Measurements from ENCODE around the gene TWF2. TPM values are rescaled to one million over a fixed set of nuclear protein-coding genes. Genes with fewer than 3 reads are reported as not detected.

TWF2 gene
- total and polyA plus RNA-seq, 9 of the 15 experiments (the other 6 are each of a cell fraction or from before 2014, with no cell fraction given): 0.11 to 61.9 (median 29.7) TPM

- TF ChIP-seq, protein P1, sequence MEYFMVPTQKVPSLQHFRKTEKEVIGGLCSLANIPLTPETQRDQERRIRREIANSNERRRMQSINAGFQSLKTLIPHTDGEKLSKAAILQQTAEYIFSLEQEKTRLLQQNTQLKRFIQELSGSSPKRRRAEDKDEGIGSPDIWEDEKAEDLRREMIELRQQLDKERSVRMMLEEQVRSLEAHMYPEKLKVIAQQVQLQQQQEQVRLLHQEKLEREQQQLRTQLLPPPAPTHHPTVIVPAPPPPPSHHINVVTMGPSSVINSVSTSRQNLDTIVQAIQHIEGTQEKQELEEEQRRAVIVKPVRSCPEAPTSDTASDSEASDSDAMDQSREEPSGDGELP (CRISPR knock-in tag; IDR thresholded peaks at IDR 0.05; ENCODE audit: borderline replicate concordance): no peak
- TF ChIP-seq ELF2 (CRISPR knock-in tag; IDR thresholded peaks at IDR 0.05) (no peak), SNIP1 (IDR thresholded peaks at IDR 0.05; ENCODE audit: low read depth) (no peak)
- TF ChIP-seq, protein P2, sequence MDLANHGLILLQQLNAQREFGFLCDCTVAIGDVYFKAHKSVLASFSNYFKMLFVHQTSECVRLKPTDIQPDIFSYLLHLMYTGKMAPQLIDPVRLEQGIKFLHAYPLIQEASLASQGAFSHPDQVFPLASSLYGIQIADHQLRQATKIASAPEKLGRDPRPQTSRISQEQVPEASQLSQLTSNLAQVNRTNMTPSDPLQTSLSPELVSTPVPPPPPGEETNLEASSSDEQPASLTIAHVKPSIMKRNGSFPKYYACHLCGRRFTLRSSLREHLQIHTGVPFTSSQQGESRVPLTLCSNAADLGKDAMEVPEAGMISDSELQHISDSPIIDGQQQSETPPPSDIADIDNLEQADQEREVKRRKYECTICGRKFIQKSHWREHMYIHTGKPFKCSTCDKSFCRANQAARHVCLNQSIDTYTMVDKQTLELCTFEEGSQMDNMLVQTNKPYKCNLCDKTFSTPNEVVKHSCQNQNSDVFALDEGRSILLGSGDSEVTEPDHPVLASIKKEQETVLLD (IDR thresholded peaks at IDR 0.05): no peak
Measured at GRCh38 chr3:52240886-52241370, 2.0 kb upstream of the TWF2 start (continued).

DNA sequence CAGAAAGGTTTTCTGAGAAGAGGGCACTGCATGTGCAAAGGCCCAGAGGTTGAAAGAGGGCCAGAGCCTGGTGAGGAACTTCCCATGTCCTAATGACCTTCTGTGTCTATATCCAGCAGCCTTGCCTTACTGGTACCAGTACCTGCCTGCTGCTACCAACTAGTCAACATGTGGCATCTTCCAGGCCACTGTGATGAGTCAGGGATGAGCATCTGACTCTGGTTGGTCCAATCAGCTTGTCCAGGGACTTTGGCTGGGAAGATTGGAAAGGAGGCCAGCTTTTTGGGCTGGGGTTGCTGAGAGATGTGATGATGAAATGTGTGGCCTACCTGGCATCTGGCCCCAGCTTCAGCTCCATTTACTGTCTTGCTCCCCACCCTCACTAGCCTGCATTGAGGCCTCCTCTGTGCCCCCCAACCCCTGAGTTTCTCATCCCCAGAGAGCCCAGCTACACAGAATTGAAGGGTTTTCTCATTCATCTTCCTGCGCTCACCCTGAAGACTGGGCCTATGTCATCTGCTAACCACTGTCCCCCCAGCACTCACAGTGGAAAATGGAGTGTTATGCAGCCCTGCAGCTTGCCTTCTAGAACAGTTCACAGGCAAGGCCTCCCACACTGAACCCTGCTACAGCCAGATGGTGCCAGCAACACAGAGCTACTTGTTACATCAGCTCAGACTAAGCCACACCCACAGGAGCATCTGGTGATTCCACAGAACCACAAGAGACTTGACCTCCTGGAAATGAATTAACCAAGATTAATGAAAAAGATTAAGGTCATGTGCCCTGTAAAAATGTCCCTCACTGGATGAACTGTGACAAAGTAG lies 1.3 kb upstream of the TWF2 start:
- no peaks in the 10 kb centered on the region for H3K9me1 ChIP-seq (ENCODE audit: control insufficient read depth, insufficient read depth, low read length)
- in situ Hi-C loops (cut with MboI): no loop called here
- H3K9me3 ChIP-seq (replicated peaks; ENCODE audit: control insufficient read depth, insufficient read depth, low read depth, low read length): no peaks in the 10 kb centered on the region
- ChIA-PET CTCF (ENCODE audit: low intra/inter-chr PET ratio) (interaction anchor here (0.5 kb wide), 1 partner anchor 145 kb away, joined by 3 read pairs; no protein-coding TSS in a partner anchor), POLR2A (interaction anchor here (0.6 to 1.4 kb wide), 10 partner anchors 8 to 60 kb away, joined by 3 to 10 read pairs (median 4); partner anchors contain the start of gene WDR82)
- peaks cover 50% of the 10 kb centered on the region for H3K79me2 ChIP-seq (ENCODE audit: control insufficient read depth, insufficient read depth, low read length)
- no TSS peak for BruUV-seq (replicated peaks)
- peak; percentile 78 for FAIRE-seq
- peak overlapping the region; percentile 77 to 96; a peak in 3 of 4 replicates for H3K9ac ChIP-seq (ENCODE audit: insufficient read depth in 1 of 2, low read depth in 2 of 2, low read length in 2 of 2)
- H4K20me1 ChIP-seq (replicated peaks; ENCODE audit: control insufficient read depth, insufficient read depth, low read length): no peaks in the 10 kb centered on the region
- peaks cover 40 to 43% of the 10 kb centered on the region in 2 experiments for H3K4me1 ChIP-seq (replicated peaks in 1 of 2; ENCODE audit: control insufficient read depth in 2 of 2, insufficient read depth in 2 of 2, low read length in 2 of 2)
- 0 out of 2 replicates have a peak overlapping the region, but pooled peaks have one; percentile 2 for H2AFZ ChIP-seq (ENCODE audit: low read depth, low read length)
- DNase-seq (ENCODE audit: extremely low read depth in 1 of 4, low spot score in 3 of 4): peak; percentile 33 to 78 (median 48)
- WGBS (ENCODE audit: insufficient coverage, low coverage, missing lambda C conversion rate): 100% methylated on average over 1 of the region's 1 CpG
- no peaks in the 10 kb centered on the region for H3K27me3 ChIP-seq (ENCODE audit: control insufficient read depth in 2 of 2, insufficient read depth in 2 of 2, low read length in 2 of 2)
- intact Hi-C loops (cut with micrococcal nuclease): loop anchor here (1.0 kb wide), 1 partner anchor 38 kb away; the partner anchor contains the start of gene WDR82
- H3K36me3 ChIP-seq (ENCODE audit: control insufficient read depth, insufficient read depth, low read length): peaks cover 3% of the 10 kb centered on the region; the same call in 1 of the 3 replicates
- peak overlapping the region; percentile 67 for H3K4me3 ChIP-seq
- peak overlapping the region; percentile 80 for H3K27ac ChIP-seq (ENCODE audit: extremely low read depth, low read depth, low read length)
- ATAC-seq: peak; percentile 78
- peak overlapping the region; percentile 98 for H3K4me2 ChIP-seq (ENCODE audit: insufficient read depth, low read length)
- no peak for TF ChIP-seq NR4A1 (CRISPR knock-in tag; IDR thresholded peaks at IDR 0.05)
- TF ChIP-seq NR4A1 (tag; IDR thresholded peaks at IDR 0.05): peak; percentile 26; the same call in 1 of the 2 replicates
- TF ChIP-seq ZNF3 (CRISPR knock-in tag; IDR thresholded peaks at IDR 0.05): no peak
- TF ChIP-seq, protein P3, sequence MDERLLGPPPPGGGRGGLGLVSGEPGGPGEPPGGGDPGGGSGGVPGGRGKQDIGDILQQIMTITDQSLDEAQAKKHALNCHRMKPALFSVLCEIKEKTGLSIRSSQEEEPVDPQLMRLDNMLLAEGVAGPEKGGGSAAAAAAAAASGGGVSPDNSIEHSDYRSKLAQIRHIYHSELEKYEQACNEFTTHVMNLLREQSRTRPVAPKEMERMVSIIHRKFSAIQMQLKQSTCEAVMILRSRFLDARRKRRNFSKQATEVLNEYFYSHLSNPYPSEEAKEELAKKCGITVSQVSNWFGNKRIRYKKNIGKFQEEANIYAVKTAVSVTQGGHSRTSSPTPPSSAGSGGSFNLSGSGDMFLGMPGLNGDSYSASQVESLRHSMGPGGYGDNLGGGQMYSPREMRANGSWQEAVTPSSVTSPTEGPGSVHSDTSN (CRISPR knock-in tag; IDR thresholded peaks at IDR 0.05; ENCODE audit: low read depth): no peak
- TF ChIP-seq, protein P3 (tag; conservative IDR thresholded peaks at IDR 0.05; ENCODE audit: low read depth): no peak
- TF ChIP-seq, protein P4, sequence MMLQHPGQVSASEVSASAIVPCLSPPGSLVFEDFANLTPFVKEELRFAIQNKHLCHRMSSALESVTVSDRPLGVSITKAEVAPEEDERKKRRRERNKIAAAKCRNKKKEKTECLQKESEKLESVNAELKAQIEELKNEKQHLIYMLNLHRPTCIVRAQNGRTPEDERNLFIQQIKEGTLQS (IDR thresholded peaks at IDR 0.05): peak; percentile 79
- TF ChIP-seq, protein P4 (CRISPR knock-in tag; conservative IDR thresholded peaks at IDR 0.05): no peak
- peak in 1 of 2 experiments; percentile 69; a peak in 2 of 4 replicates for TF ChIP-seq RCOR1 (IDR thresholded peaks at IDR 0.05; ENCODE audit: borderline replicate concordance in 1 of 2, low read depth in 2 of 2, low read length in 2 of 2)
- TF ChIP-seq TRIM24 (IDR thresholded peaks at IDR 0.05): peak in 1 of 2 experiments; percentile 21; a peak in 1 of 4 replicates

Measured in K562 (cell line).